Progenitor cell of endocrine pancreas (in vitro differentiated cells): ENCODE measurements around the gene CHN1. TPM values are rescaled to one million over a fixed set of nuclear protein-coding genes. Genes with fewer than 3 reads are reported as not detected.

Experiments
- DNase-seq: peaks from one replicate; pipeline ENCODE4 v3.0.0; 2021; ENCODE audit warnings: low spot score; ENCODE audit not compliant: unreplicated experiment
- H3K27ac Mint-ChIP-seq: 2 replicates; pipeline ENCODE4 v1.8.0; 2021; ENCODE audit warnings: mild to moderate bottlenecking, moderate library complexity, mixed read lengths
- H3K27me3 Mint-ChIP-seq: 2 replicates; pipeline ENCODE4 v1.8.0; 2021; ENCODE audit warnings: mixed read lengths
- H3K36me3 Mint-ChIP-seq: 2 replicates; pipeline ENCODE4 v1.8.0; 2022; ENCODE audit warnings: mixed read lengths; ENCODE audit not compliant: insufficient read depth
- H3K4me1 Mint-ChIP-seq: 2 replicates; pipeline ENCODE4 v1.8.0; 2021; ENCODE audit warnings: low read depth, mixed read lengths
- H3K4me3 Mint-ChIP-seq: 2 replicates; pipeline ENCODE4 v1.8.0; 2021; ENCODE audit warnings: low read depth, mild to moderate bottlenecking, moderate library complexity, mixed read lengths
- H3K9me3 Mint-ChIP-seq: 2 replicates; pipeline ENCODE4 v1.8.0; 2021; ENCODE audit warnings: low read depth, mixed read lengths
- CTCF ChIP-seq: fragments of 200-600 bp; sonication (generic); IDR thresholded peaks from one replicate; pipeline ENCODE4 v1.5.0; 2021; ENCODE audit warnings: antibody characterized with exemption, mild to moderate bottlenecking; ENCODE audit not compliant: unreplicated experiment
- total RNA-seq: library from RNA; stranded (reverse); gene quantifications from 2 replicates; pipeline ENCODE4 v1.2.1, GENCODE V29; 2021

The CHN1 gene
- total RNA-seq, 1 donor from 2014 or later, result 50.3 TPM

- DNase-seq, result no peak
- H3K27ac Mint-ChIP-seq, result no peak overlapping the region
- peaks cover 4% of the 10 kb centered on the region for H3K4me1 Mint-ChIP-seq
- no peak overlapping the region for H3K4me3 Mint-ChIP-seq
- no peaks in the 10 kb centered on the region for H3K27me3 Mint-ChIP-seq
- peaks cover 4% of the 10 kb centered on the region for H3K9me3 Mint-ChIP-seq
- no peak for TF ChIP-seq CTCF
- H3K36me3 Mint-ChIP-seq, result peaks cover 5% of the 10 kb centered on the region
Observed at GRCh38 chr2:174833737-174834136, 171.4 kb downstream of the CHN1 start.

DNA sequence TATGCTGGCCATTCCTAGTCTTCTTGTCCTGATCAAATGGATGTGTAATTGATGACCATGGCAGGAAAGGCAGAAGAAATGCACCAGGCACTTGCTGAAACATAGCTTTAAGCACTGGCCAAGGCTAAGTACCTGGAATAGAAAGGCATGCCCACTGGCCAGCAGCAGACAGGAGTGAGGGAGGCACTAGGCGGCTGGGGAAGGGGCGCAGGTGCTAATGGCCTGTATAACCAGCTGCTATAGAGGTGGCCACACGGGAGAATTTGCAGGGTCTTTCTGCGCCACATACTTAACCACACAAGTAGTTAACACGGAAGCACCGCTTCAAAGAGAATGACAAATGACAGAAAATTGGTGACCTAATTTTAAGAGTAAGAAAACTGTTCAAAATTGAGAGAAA is 174.6 kb downstream of the CHN1 start:
- no peak for TF ChIP-seq CTCF
- no peaks in the 10 kb centered on the region for H3K27me3 Mint-ChIP-seq
- no peak overlapping the region for H3K27ac Mint-ChIP-seq
- peaks cover 5% of the 10 kb centered on the region for H3K36me3 Mint-ChIP-seq
- DNase-seq, result no peak
- peaks cover 4% of the 10 kb centered on the region for H3K9me3 Mint-ChIP-seq
- H3K4me3 Mint-ChIP-seq, result no peak overlapping the region
- peaks cover 22% of the 10 kb centered on the region for H3K4me1 Mint-ChIP-seq

- Mint-ChIP-seq H3K4me1 (peaks cover 22% of the 10 kb centered on the region), H3K4me3 (no peak overlapping the region), H3K27ac (no peak overlapping the region), H3K9me3 (peaks cover 4% of the 10 kb centered on the region), H3K36me3 (peaks cover 5% of the 10 kb centered on the region), H3K27me3 (no peaks in the 10 kb centered on the region)
- no peak for DNase-seq
- no peak for TF ChIP-seq CTCF
Observed at GRCh38 chr2:174829550-174829949, 175.6 kb downstream of the CHN1 start.

DNA sequence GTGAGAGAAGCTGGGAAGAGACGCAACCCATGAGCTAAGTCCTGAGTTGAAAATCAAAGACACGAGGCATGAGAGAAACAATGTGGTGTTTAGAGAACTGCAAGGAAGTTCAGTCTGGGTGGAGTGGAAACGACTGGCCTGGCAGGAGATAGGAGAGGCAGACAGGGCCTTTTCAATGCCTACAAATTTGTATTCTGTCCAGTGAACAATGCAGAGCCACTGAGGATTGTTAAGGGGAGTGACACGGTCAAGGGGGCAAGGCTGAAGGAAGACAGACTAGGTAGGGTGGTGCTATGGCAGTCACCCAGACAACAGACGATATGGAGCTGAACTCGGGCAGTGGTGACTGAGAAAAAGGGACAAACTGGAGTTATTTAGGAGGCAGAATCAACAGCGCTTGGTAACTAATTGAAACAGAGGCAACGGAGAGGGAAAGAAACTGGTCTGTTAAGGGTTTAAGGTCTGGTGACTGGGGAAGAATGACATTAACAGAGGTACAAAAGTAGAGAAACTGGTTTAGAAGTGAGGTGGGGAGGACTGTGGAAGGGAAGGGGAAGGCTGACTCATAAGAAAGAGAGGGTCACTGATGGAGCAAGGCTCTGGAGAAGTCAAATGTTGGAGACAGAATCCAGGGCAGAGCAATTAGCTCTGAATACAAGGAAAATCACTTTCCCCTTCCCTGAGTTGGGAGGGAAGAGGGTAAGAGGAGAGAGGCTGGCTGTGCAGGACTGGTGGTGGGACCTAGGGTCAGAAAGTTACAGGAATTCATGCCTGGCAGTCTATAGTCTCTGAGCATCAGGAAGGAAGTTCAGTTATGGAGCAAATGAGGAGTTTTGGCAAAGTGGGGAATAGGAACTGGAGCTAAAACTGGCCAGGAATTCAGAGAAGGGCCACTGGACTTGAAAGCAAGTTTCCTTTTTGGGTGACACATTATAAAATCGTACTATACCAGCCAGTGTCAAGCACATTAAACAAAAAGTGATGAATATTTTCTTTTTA is 177.5 kb downstream of the CHN1 start:
- TF ChIP-seq CTCF, result no peak
- Mint-ChIP-seq H3K36me3 (peaks cover 8% of the 10 kb centered on the region), H3K9me3 (no peaks in the 10 kb centered on the region), H3K27ac (peak overlapping the region; percentile 92), H3K4me3 (peak overlapping the region; percentile 12), H3K27me3 (no peaks in the 10 kb centered on the region), H3K4me1 (peaks cover 22% of the 10 kb centered on the region)
- no peak for DNase-seq

DNA sequence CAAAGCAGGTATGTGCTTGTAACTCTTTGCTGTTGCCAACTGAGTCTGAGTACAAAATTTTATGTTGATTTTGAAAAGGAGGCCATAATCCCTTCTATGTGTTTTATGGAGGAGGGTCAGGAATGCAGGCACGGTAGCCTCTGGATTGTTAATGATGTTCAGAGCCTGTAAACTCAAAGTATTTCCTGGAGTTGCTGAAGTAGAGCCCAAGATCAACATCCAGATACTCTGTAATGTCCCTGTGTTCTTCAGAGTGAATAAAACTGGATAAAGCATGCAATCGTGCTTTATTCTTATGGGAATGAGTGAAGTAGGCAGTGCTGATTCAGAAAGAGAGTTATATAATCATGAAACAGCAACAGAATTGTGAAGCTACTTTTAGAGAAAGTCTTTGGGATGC is 179.1 kb downstream of the CHN1 start:
- no peaks in the 10 kb centered on the region for H3K9me3 Mint-ChIP-seq
- H3K27ac Mint-ChIP-seq, result peak overlapping the region; percentile 7
- no peak overlapping the region for H3K4me3 Mint-ChIP-seq
- H3K4me1 Mint-ChIP-seq, result peaks cover 22% of the 10 kb centered on the region
- peaks cover 18% of the 10 kb centered on the region for H3K36me3 Mint-ChIP-seq
- TF ChIP-seq CTCF, result no peak
- no peaks in the 10 kb centered on the region for H3K27me3 Mint-ChIP-seq
- no peak for DNase-seq
